Measurements from ENCODE around the gene NT5C.

The NT5C gene

GRCh38 chr17:75114552-75115314 is 16.8 kb downstream of the NT5C start:
- Histone ChIP-seq H3K4me3 (ENCODE audit: low read depth, low read length) (0 out of 2 replicates have a peak overlapping the region, but pooled peaks have one; percentile 19), H3K27ac (ENCODE audit: low read depth, low read length) (no peak overlapping the region), H3K27me3 (ENCODE audit: control insufficient read depth, insufficient read depth, low read length) (no peaks in the 10 kb centered on the region), H3K36me3 (ENCODE audit: control insufficient read depth, insufficient read depth, low read length) (peaks cover 14% of the 10 kb centered on the region), H3K9ac (ENCODE audit: low read length) (no peak overlapping the region), H3K4me1 (ENCODE audit: control insufficient read depth, insufficient read depth, low read length) (peaks cover 7% of the 10 kb centered on the region; the same call in 1 of the 2 replicates), H3K9me3 (ENCODE audit: control insufficient read depth, insufficient read depth, low read depth, low read length) (no peaks in the 10 kb centered on the region)

GRCh38 chr17:75113798-75114551 is 17.6 kb downstream of the NT5C start:
- Histone ChIP-seq H3K27me3 (ENCODE audit: control insufficient read depth, insufficient read depth, low read length) (no peaks in the 10 kb centered on the region), H3K36me3 (ENCODE audit: control insufficient read depth, insufficient read depth, low read length) (peaks cover 14% of the 10 kb centered on the region), H3K4me3 (ENCODE audit: low read depth, low read length) (0 out of 2 replicates have a peak overlapping the region, but pooled peaks have one; percentile 19), H3K4me1 (ENCODE audit: control insufficient read depth, insufficient read depth, low read length) (peaks cover 12% of the 10 kb centered on the region; the same call in 1 of the 2 replicates), H3K9ac (ENCODE audit: low read length) (no peak overlapping the region), H3K27ac (ENCODE audit: low read depth, low read length) (no peak overlapping the region), H3K9me3 (ENCODE audit: control insufficient read depth, insufficient read depth, low read depth, low read length) (no peaks in the 10 kb centered on the region)

GRCh38 chr17:75111777-75112335 is 19.7 kb downstream of the NT5C start:
- no peak overlapping the region for H3K4me3 ChIP-seq (ENCODE audit: low read depth, low read length)
- H3K9me3 ChIP-seq (ENCODE audit: control insufficient read depth, insufficient read depth, low read depth, low read length) = no peaks in the 10 kb centered on the region
- no peak overlapping the region for H3K27ac ChIP-seq (ENCODE audit: low read depth, low read length)
- H3K36me3 ChIP-seq (ENCODE audit: control insufficient read depth, insufficient read depth, low read length) = peaks cover 12% of the 10 kb centered on the region
- H3K4me1 ChIP-seq (ENCODE audit: control insufficient read depth, insufficient read depth, low read length) = peaks cover 13% of the 10 kb centered on the region; the same call in 1 of the 2 replicates
- no peaks in the 10 kb centered on the region for H3K27me3 ChIP-seq (ENCODE audit: control insufficient read depth, insufficient read depth, low read length)
- H3K9ac ChIP-seq (ENCODE audit: low read length) = no peak overlapping the region

- Histone ChIP-seq H3K27ac (ENCODE audit: low read depth, low read length) (no peak overlapping the region), H3K27me3 (ENCODE audit: control insufficient read depth, insufficient read depth, low read length) (no peaks in the 10 kb centered on the region), H3K9me3 (ENCODE audit: control insufficient read depth, insufficient read depth, low read depth, low read length) (no peaks in the 10 kb centered on the region)
These were observed 21.2 kb downstream of the NT5C start for GRCh38 chr17:75110234-75110937.

GRCh38 chr17:75109407-75110233 is 21.9 kb downstream of the NT5C start, which contains the start of gene ARMC7:
Gene ARMC7 (plus strand): TSS chr17:75109969. CDS start chr17:75110289, 320 bp downstream.
- H3K27ac ChIP-seq (ENCODE audit: low read depth, low read length) = 0 out of 2 replicates have a peak within 1 kb of the TSS, but pooled peaks have one; percentile 10
- H3K36me3 ChIP-seq (ENCODE audit: control insufficient read depth, insufficient read depth, low read length) = 0 out of 2 replicates have a peak, but pooled peaks cover 3% of the 10 kb centered on the region

More at GRCh38 chr17:75110234-75110937, 21.2 kb downstream of the NT5C start:
- peak overlapping the region; percentile 67 for H3K9ac ChIP-seq (ENCODE audit: low read length)
- peak overlapping the region; percentile 76 for H3K4me3 ChIP-seq (ENCODE audit: low read depth, low read length)
- peaks cover 16% of the 10 kb centered on the region; the same call in 1 of the 2 replicates for H3K4me1 ChIP-seq (ENCODE audit: control insufficient read depth, insufficient read depth, low read length)
- H3K36me3 ChIP-seq (ENCODE audit: control insufficient read depth, insufficient read depth, low read length) = peaks cover 3% of the 10 kb centered on the region; the same call in 1 of the 2 replicates

GRCh38 chr17:75109046-75109406 is 22.5 kb downstream of the NT5C start:
- Histone ChIP-seq H3K4me3 (ENCODE audit: low read depth, low read length) (peak overlapping the region; percentile 76), H3K9ac (ENCODE audit: low read length) (peak overlapping the region; percentile 67), H3K27ac (ENCODE audit: low read depth, low read length) (no peak overlapping the region), H3K4me1 (ENCODE audit: control insufficient read depth, insufficient read depth, low read length) (peaks cover 14% of the 10 kb centered on the region; the same call in 1 of the 2 replicates), H3K27me3 (ENCODE audit: control insufficient read depth, insufficient read depth, low read length) (no peaks in the 10 kb centered on the region), H3K9me3 (ENCODE audit: control insufficient read depth, insufficient read depth, low read depth, low read length) (no peaks in the 10 kb centered on the region), H3K36me3 (ENCODE audit: control insufficient read depth, insufficient read depth, low read length) (peaks cover 4% of the 10 kb centered on the region; the same call in 1 of the 2 replicates)

More at GRCh38 chr17:75109407-75110233, 21.9 kb downstream of the NT5C start, which contains the start of gene ARMC7:
- Histone ChIP-seq H3K4me1 (ENCODE audit: control insufficient read depth, insufficient read depth, low read length) (peaks cover 18% of the 10 kb centered on the region; the same call in 1 of the 2 replicates), H3K9me3 (ENCODE audit: control insufficient read depth, insufficient read depth, low read depth, low read length) (no peaks in the 10 kb centered on the region), H3K4me3 (ENCODE audit: low read depth, low read length) (peak within 1 kb of the TSS; percentile 76), H3K9ac (ENCODE audit: low read length) (peak within 1 kb of the TSS; percentile 67), H3K27me3 (ENCODE audit: control insufficient read depth, insufficient read depth, low read length) (no peaks in the 10 kb centered on the region)

- Histone ChIP-seq H3K9ac (ENCODE audit: low read length) (no peak overlapping the region), H3K9me3 (ENCODE audit: control insufficient read depth, insufficient read depth, low read depth, low read length) (no peaks in the 10 kb centered on the region), H3K4me3 (ENCODE audit: low read depth, low read length) (no peak overlapping the region), H3K4me1 (ENCODE audit: control insufficient read depth, insufficient read depth, low read length) (peaks cover 11% of the 10 kb centered on the region; the same call in 1 of the 2 replicates), H3K27ac (ENCODE audit: low read depth, low read length) (no peak overlapping the region), H3K36me3 (ENCODE audit: control insufficient read depth, insufficient read depth, low read length) (peaks cover 10% of the 10 kb centered on the region), H3K27me3 (ENCODE audit: control insufficient read depth, insufficient read depth, low read length) (no peaks in the 10 kb centered on the region)
These were observed 23.3 kb downstream of the NT5C start for GRCh38 chr17:75108193-75108592.

GRCh38 chr17:75105126-75106080 is 26.1 kb downstream of the NT5C start:
- no peaks in the 10 kb centered on the region for H3K9me3 ChIP-seq (ENCODE audit: control insufficient read depth, insufficient read depth, low read depth, low read length)
- no peak overlapping the region for H3K27ac ChIP-seq (ENCODE audit: low read depth, low read length)
- H3K4me1 ChIP-seq (ENCODE audit: control insufficient read depth, insufficient read depth, low read length) = peaks cover 19% of the 10 kb centered on the region; the same call in 1 of the 2 replicates
- no peak overlapping the region for H3K9ac ChIP-seq (ENCODE audit: low read length)
- H3K4me3 ChIP-seq (ENCODE audit: low read depth, low read length) = no peak overlapping the region
- peaks cover 14% of the 10 kb centered on the region for H3K36me3 ChIP-seq (ENCODE audit: control insufficient read depth, insufficient read depth, low read length)
- no peaks in the 10 kb centered on the region for H3K27me3 ChIP-seq (ENCODE audit: control insufficient read depth, insufficient read depth, low read length)
